Transverse colon (tissue), 3 donors: ENCODE results near the gene SYNGR2.

Experiments
- CTCF ChIP-seq, 5 experiments: fragments of 200-600 bp in 3 of 5; fragments of 450-650 bp in 2 of 5; sonication (generic) in 3 of 5; IDR thresholded peaks; 1 replicate in 2 of 5; 2 replicates in 3 of 5; pipeline ENCODE4 v1.5.1; 2016 to 2017; ENCODE audit warnings: antibody characterized with exemption in 5 of 5, inconsistent platforms in 3 of 5, mild to moderate bottlenecking in 2 of 5, moderate library complexity in 1 of 5
- EP300 ChIP-seq: sonication (generic); formaldehyde crosslinking; IDR thresholded peaks from one replicate; pipeline ENCODE4 v1.6.1; 2017; ENCODE audit warnings: antibody characterized with exemption, low read depth

- TF ChIP-seq CTCF (IDR thresholded peaks at IDR 0.05) (no peak), EP300 (no peak)
These were observed 39.6 kb upstream of the SYNGR2 start, which contains the start of gene TMC6 for GRCh38 chr17:78128551-78129350.
